Panc1 (cell line): Measurements from ENCODE around the gene VPS45.

Experiments used
- POLR2AphosphoS5 ChIP-seq: IDR thresholded peaks from 2 replicates; pipeline ENCODE4 v1.6.1; 2012; ENCODE audit warnings: mild to moderate bottlenecking, low read depth, low read length, moderate library complexity
- TCF7L2 ChIP-seq: IDR thresholded peaks from 2 replicates; pipeline ENCODE4 v1.6.1; 2011; ENCODE audit warnings: mild to moderate bottlenecking, low read depth, low read length, inconsistent platforms
- TF ChIP-seq, protein P1 (sequence below), 2 experiments: IDR thresholded peaks; 2 replicates each; pipeline ENCODE4 v1.6.1; 2011 to 2012; ENCODE audit warnings: low read depth in 2 of 2, control low read depth in 1 of 2, low read length in 1 of 2, mild to moderate bottlenecking in 1 of 2, moderate library complexity in 1 of 2; ENCODE audit not compliant: insufficient read depth in 1 of 2
- TF ChIP-seq, protein P2 (sequence below): fragments of 450-650 bp; IDR thresholded peaks from 2 replicates; pipeline ENCODE4 v1.5.1; 2017; ENCODE audit warnings: mild to moderate bottlenecking

- TF ChIP-seq POLR2AphosphoS5 (no peak), TCF7L2 (no peak)
- TF ChIP-seq, protein P1, sequence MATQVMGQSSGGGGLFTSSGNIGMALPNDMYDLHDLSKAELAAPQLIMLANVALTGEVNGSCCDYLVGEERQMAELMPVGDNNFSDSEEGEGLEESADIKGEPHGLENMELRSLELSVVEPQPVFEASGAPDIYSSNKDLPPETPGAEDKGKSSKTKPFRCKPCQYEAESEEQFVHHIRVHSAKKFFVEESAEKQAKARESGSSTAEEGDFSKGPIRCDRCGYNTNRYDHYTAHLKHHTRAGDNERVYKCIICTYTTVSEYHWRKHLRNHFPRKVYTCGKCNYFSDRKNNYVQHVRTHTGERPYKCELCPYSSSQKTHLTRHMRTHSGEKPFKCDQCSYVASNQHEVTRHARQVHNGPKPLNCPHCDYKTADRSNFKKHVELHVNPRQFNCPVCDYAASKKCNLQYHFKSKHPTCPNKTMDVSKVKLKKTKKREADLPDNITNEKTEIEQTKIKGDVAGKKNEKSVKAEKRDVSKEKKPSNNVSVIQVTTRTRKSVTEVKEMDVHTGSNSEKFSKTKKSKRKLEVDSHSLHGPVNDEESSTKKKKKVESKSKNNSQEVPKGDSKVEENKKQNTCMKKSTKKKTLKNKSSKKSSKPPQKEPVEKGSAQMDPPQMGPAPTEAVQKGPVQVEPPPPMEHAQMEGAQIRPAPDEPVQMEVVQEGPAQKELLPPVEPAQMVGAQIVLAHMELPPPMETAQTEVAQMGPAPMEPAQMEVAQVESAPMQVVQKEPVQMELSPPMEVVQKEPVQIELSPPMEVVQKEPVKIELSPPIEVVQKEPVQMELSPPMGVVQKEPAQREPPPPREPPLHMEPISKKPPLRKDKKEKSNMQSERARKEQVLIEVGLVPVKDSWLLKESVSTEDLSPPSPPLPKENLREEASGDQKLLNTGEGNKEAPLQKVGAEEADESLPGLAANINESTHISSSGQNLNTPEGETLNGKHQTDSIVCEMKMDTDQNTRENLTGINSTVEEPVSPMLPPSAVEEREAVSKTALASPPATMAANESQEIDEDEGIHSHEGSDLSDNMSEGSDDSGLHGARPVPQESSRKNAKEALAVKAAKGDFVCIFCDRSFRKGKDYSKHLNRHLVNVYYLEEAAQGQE (IDR thresholded peaks at IDR 0.05; ENCODE audit: insufficient read depth in 1 of 2, low read depth in 2 of 2, low read length in 1 of 2): no peak
- TF ChIP-seq, protein P2, sequence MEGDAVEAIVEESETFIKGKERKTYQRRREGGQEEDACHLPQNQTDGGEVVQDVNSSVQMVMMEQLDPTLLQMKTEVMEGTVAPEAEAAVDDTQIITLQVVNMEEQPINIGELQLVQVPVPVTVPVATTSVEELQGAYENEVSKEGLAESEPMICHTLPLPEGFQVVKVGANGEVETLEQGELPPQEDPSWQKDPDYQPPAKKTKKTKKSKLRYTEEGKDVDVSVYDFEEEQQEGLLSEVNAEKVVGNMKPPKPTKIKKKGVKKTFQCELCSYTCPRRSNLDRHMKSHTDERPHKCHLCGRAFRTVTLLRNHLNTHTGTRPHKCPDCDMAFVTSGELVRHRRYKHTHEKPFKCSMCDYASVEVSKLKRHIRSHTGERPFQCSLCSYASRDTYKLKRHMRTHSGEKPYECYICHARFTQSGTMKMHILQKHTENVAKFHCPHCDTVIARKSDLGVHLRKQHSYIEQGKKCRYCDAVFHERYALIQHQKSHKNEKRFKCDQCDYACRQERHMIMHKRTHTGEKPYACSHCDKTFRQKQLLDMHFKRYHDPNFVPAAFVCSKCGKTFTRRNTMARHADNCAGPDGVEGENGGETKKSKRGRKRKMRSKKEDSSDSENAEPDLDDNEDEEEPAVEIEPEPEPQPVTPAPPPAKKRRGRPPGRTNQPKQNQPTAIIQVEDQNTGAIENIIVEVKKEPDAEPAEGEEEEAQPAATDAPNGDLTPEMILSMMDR: no peak
Observed at GRCh38 chr1:150021191-150021694, 46.3 kb upstream of the VPS45 start.
